ENCODE results near the gene CAMK1D. TPM values are rescaled to one million over a fixed set of nuclear protein-coding genes. Genes with fewer than 3 reads are reported as not detected.

CAMK1D gene
- total and polyA plus RNA-seq, 2 of the 8 experiments (the other 6 are each of a cell fraction or from before 2014, with no cell fraction given), result 3.5 to 10.6 TPM

DNA sequence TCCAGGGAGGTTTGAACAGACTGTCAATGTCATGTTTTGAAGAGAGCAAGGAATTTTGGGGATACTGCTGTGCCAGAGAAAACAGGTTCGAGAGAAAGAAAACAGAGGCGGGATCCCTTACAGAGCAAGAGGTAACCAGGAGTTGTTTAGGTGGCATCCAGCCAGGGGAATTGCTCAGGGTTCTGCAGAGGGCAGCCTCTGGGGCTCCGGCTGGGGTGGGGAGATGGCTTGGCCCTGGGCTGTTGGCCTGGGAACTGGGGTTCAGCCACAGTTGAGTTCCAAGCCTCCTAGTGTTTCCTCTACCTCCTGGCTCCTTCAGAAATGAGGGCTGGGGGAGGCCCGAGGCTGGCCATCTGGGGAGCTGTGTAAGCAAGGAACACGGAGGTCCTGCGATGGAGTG is 68.0 kb downstream of the CAMK1D start (continued):
- no peak for TF ChIP-seq RAD21 (IDR thresholded peaks at IDR 0.05 in 1 of 2, conservative IDR thresholded peaks at IDR 0.05 in 1 of 2; ENCODE audit: low read depth in 2 of 2, low read length in 2 of 2)
- TF ChIP-seq POLR2AphosphoS5 (IDR thresholded peaks at IDR 0.05; ENCODE audit: low read depth, low read length), result no peak

Measured in H1 (cell line).